ENCODE data around the gene CCL7. TPM values are rescaled to one million over a fixed set of nuclear protein-coding genes. Genes with fewer than 3 reads are reported as not detected.

CCL7 gene
- total RNA-seq, 1 donor from 2014 or later = not detected

DNA sequence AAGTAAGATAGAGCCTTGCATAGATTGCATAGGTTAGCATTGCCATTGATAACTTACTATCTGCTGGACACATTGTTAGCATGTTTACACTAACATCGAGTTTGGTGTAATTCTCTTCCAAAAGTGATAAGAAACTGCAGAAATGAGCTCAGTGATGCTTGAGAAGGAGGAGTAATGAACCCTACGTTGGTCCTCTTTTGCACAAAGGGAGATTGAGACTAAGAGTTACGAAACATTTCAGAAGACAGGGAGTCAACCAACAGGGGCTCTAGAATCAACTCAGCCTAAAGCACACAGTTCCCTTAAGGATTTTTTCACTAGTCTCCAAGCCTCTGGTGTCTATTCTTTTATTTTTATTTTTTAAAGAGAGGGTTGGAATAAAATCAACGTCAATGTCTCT, 6.8 kb downstream of the CCL7 start:
- Mint-ChIP-seq H3K36me3 (ENCODE audit: low read depth, unreplicated experiment) (no peaks in the 10 kb centered on the region), H3K4me1 (ENCODE audit: unreplicated experiment) (no peaks in the 10 kb centered on the region), H3K27ac (ENCODE audit: unreplicated experiment) (no peak overlapping the region), H3K4me3 (ENCODE audit: unreplicated experiment) (no peak overlapping the region), H3K27me3 (ENCODE audit: unreplicated experiment) (no peaks in the 10 kb centered on the region), H3K9me3 (ENCODE audit: unreplicated experiment) (no peaks in the 10 kb centered on the region)
- DNase-seq (ENCODE audit: low spot score) = no peak
- TF ChIP-seq, protein P1, sequence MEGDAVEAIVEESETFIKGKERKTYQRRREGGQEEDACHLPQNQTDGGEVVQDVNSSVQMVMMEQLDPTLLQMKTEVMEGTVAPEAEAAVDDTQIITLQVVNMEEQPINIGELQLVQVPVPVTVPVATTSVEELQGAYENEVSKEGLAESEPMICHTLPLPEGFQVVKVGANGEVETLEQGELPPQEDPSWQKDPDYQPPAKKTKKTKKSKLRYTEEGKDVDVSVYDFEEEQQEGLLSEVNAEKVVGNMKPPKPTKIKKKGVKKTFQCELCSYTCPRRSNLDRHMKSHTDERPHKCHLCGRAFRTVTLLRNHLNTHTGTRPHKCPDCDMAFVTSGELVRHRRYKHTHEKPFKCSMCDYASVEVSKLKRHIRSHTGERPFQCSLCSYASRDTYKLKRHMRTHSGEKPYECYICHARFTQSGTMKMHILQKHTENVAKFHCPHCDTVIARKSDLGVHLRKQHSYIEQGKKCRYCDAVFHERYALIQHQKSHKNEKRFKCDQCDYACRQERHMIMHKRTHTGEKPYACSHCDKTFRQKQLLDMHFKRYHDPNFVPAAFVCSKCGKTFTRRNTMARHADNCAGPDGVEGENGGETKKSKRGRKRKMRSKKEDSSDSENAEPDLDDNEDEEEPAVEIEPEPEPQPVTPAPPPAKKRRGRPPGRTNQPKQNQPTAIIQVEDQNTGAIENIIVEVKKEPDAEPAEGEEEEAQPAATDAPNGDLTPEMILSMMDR (IDR thresholded peaks at IDR 0.05; ENCODE audit: unreplicated experiment) = no peak

DNA sequence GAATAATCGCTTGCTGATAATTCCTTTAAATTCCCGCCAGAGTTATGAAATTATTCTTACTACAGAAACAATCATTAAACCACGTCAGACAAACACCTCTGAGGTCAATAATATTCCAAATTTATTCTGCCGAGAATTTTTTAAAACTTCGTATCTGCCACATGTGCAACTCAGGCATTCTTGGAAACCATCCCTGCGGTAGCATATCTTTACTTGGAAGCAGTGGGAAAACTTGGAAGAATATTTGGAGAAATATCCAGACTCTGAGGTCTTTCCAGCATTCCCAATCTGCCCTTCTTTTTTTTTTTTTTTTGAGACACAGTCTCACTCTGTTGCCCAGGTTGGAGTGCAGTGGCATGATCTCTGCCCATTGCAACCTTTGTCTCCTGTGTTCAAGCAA, 13.6 kb downstream of the CCL7 start:
- Mint-ChIP-seq H3K9me3 (ENCODE audit: unreplicated experiment) (no peaks in the 10 kb centered on the region), H3K27ac (ENCODE audit: unreplicated experiment) (no peak overlapping the region)

DNA sequence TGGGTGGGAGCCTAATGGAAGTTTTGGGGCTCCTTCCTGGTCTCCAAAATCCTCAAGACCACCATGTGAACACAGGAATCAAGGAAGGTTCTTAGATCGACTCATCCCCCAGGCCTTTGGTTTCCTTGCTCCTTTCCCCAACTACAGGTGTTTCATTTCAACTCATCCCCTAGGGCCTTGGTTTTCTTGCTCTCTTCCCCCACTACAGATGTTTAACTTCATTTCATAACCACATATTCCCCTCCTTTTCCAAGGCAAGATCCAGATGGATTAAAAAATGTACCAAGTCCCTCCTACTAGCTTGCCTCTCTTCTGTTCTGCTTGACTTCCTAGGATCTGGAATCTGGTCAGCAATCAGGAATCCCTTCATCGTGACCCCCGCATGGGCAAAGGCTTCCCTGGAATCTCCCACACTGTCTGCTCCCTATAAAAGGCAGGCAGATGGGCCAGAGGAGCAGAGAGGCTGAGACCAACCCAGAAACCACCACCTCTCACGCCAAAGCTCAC, 15.3 kb downstream of the CCL7 start, which contains the start of gene CCL11:
CCL11 (plus strand) TSS at position 457 of the 507 bp plus-strand sequence. CDS start 67 bp downstream, outside the sequence.
- no peak for DNase-seq (ENCODE audit: low spot score)
- no peak within 1 kb of the TSS for H3K27ac Mint-ChIP-seq (ENCODE audit: unreplicated experiment)
- no peaks in the 10 kb centered on the region for H3K4me1 Mint-ChIP-seq (ENCODE audit: unreplicated experiment)
- TF ChIP-seq, protein P1 (IDR thresholded peaks at IDR 0.05; ENCODE audit: unreplicated experiment) = no peak
- H3K36me3 Mint-ChIP-seq (ENCODE audit: low read depth, unreplicated experiment) = no peaks in the 10 kb centered on the region
- peaks cover 3% of the 10 kb centered on the region for H3K27me3 Mint-ChIP-seq (ENCODE audit: unreplicated experiment)
- no peak within 1 kb of the TSS for H3K4me3 Mint-ChIP-seq (ENCODE audit: unreplicated experiment)
- H3K9me3 Mint-ChIP-seq (ENCODE audit: unreplicated experiment) = no peaks in the 10 kb centered on the region

More for the DNA sequence above, 13.6 kb downstream of the CCL7 start:
- no peak for DNase-seq (ENCODE audit: low spot score)
- Mint-ChIP-seq H3K4me3 (ENCODE audit: unreplicated experiment) (no peak overlapping the region), H3K4me1 (ENCODE audit: unreplicated experiment) (no peaks in the 10 kb centered on the region), H3K27me3 (ENCODE audit: unreplicated experiment) (peaks cover 3% of the 10 kb centered on the region), H3K36me3 (ENCODE audit: low read depth, unreplicated experiment) (no peaks in the 10 kb centered on the region)
- TF ChIP-seq, protein P1 (IDR thresholded peaks at IDR 0.05; ENCODE audit: unreplicated experiment) = no peak

DNA sequence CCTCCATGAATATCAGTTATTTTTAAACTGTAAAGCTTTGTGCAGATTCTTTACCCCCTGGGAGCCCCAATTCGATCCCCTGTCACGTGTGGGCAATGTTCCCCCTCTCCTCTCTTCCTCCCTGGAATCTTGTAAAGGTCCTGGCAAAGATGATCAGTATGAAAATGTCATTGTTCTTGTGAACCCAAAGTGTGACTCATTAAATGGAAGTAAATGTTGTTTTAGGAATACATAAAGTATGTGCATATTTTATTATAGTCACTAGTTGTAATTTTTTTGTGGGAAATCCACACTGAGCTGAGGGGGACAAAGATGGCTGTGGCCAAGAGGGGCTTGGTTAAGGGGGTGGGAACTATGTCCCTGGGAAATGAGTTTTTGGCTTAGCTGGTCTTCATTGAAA, 17.9 kb downstream of the CCL7 start:
- TF ChIP-seq, protein P1 (IDR thresholded peaks at IDR 0.05; ENCODE audit: unreplicated experiment) = no peak
- H3K9me3 Mint-ChIP-seq (ENCODE audit: unreplicated experiment) = no peaks in the 10 kb centered on the region
- no peaks in the 10 kb centered on the region for H3K36me3 Mint-ChIP-seq (ENCODE audit: low read depth, unreplicated experiment)
- H3K27me3 Mint-ChIP-seq (ENCODE audit: unreplicated experiment) = peaks cover 3% of the 10 kb centered on the region
- no peak for DNase-seq (ENCODE audit: low spot score)
- no peak overlapping the region for H3K4me3 Mint-ChIP-seq (ENCODE audit: unreplicated experiment)
- H3K27ac Mint-ChIP-seq (ENCODE audit: unreplicated experiment) = no peak overlapping the region
- no peaks in the 10 kb centered on the region for H3K4me1 Mint-ChIP-seq (ENCODE audit: unreplicated experiment)

DNA sequence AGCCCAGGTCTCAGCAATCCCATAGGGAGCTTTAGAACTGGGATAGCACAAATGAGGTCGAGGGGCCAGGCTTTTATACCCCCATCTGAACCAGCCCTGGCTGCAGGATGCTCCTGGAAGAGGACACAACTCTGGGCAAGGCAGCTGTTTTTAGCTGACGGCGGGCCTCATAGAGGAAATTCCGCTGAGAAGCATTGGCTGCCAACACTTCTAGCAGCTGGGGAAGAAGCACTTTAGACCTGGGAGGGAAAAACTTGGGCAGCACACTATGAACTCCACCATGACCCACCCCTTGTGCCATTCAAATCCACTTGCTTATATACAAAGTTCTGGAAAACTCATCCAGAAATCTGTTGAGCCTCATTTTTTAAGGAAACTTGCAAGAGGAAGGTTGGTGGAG, 20.6 kb downstream of the CCL7 start:
- no peaks in the 10 kb centered on the region for H3K36me3 Mint-ChIP-seq (ENCODE audit: low read depth, unreplicated experiment)
- no peaks in the 10 kb centered on the region for H3K9me3 Mint-ChIP-seq (ENCODE audit: unreplicated experiment)
- H3K27me3 Mint-ChIP-seq (ENCODE audit: unreplicated experiment) = peaks cover 3% of the 10 kb centered on the region
- TF ChIP-seq, protein P1 (IDR thresholded peaks at IDR 0.05; ENCODE audit: unreplicated experiment) = no peak
- H3K4me3 Mint-ChIP-seq (ENCODE audit: unreplicated experiment) = no peak overlapping the region
- no peak for DNase-seq (ENCODE audit: low spot score)
- H3K4me1 Mint-ChIP-seq (ENCODE audit: unreplicated experiment) = no peaks in the 10 kb centered on the region
- no peak overlapping the region for H3K27ac Mint-ChIP-seq (ENCODE audit: unreplicated experiment)

All from endothelial cell (in vitro differentiated cells).